NT2/D1 (cell line): ENCODE data around the gene TM9SF2.

Experiments
- YY1 ChIP-seq: IDR thresholded peaks from 2 replicates; pipeline ENCODE4 v1.6.1; 2011; ENCODE audit not compliant: insufficient read length, insufficient read depth
- ZNF274 ChIP-seq: IDR thresholded peaks from 2 replicates; pipeline ENCODE4 v1.6.1; 2011; ENCODE audit warnings: mild to moderate bottlenecking, low read depth, low read length

DNA sequence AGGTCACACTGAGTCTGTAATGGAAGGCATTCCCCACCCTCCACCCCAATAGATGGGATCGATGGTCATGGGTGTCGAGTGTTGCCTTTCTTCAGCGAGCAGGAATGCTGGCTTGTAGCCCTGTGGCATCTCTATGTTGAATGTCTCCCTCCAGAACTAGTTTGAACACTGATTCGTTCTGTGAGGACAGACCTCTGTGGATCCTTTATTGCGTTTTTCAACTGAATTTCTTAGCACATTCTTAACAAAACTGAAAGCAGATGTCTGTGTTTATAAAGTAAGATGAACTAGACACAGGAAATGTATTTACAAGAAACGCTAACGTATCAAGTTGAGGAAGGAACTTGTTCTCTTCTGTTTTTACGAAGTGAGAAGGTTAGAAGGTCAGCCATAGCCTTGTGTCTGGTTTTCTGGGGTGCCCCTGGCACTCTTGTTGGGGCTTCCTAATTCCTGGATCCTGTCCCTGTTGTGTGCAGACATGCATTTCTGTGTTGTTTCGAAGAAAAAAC, 36.8 kb upstream of the TM9SF2 start:
- TF ChIP-seq ZNF274 (no peak), YY1 (no peak)
